GM23248 (cell line): ENCODE measurements around the gene ANO10.
"Not testable (repeated sequence)": the region's sequence is repeated elsewhere in the genome, so short reads cannot be mapped to it uniquely, and the experiment has no call there.

ENCODE experiments used
- EZH2 ChIP-seq: fragments of 200-600 bp; sonication (generic); IDR thresholded peaks from 2 replicates; pipeline ENCODE4 v1.6.1; 2018; ENCODE audit warnings: antibody characterized with exemption, mild to moderate bottlenecking; ENCODE audit not compliant: insufficient read depth, poor library complexity, severe bottlenecking
- EZH2phosphoT487 ChIP-seq: fragments of 200-600 bp; sonication (generic); IDR thresholded peaks from 2 replicates; pipeline ENCODE4 v1.6.1; 2018; ENCODE audit warnings: antibody characterized with exemption, moderate library complexity, mild to moderate bottlenecking, low read depth; ENCODE audit not compliant: insufficient read depth

- TF ChIP-seq EZH2phosphoT487, EZH2: not testable (repeated sequence)
These were observed 103.3 kb downstream of the ANO10 start for GRCh38 chr3:43518515-43518914.
